Measurements from ENCODE around the gene PER3.

Gene PER3

GRCh38 chr1:7873801-7874795 is 90.0 kb downstream of the PER3 start:
- DNase-seq (ENCODE audit: low spot score): no peak

DNA sequence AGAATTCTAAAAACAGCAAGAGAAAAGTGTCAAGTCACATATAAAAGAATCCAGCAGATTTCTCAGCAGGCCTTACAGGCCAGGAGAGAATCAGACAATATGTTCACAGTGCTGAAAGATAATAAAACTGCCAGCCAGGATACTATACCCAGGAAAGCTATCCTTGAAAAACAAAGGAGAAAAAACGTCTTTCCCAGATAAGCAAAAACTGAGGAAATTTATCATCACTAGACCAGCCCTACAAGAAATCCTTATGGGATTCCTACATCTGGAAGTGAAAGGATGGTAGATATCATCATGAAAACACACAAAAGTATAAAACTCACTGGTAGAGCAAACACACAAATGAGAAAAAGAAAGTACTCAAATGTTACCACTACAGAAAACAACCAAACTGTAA is 93.9 kb downstream of the PER3 start:
- DNase-seq (ENCODE audit: low spot score): no peak

- no peak for DNase-seq (ENCODE audit: low spot score)
Measured at GRCh38 chr1:7879228-7879627, 95.1 kb downstream of the PER3 start.

DNA sequence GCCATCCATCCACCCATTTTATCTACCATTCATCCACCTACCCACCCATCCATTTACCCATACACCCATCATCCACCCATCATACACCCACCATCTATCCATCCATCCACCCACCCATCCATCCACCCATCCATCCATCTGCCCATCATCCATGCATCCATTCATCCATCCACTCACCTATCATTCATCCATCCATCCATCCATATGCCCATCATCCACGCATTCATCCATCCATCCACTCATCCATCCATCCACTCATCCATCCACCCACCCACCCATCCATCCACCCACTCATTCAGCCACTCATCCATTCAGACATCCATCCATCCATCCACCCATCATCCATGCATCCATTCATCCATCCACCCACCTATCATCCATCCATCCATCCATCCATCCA is 100.7 kb downstream of the PER3 start:
- DNase-seq (ENCODE audit: low spot score): no peak

DNA sequence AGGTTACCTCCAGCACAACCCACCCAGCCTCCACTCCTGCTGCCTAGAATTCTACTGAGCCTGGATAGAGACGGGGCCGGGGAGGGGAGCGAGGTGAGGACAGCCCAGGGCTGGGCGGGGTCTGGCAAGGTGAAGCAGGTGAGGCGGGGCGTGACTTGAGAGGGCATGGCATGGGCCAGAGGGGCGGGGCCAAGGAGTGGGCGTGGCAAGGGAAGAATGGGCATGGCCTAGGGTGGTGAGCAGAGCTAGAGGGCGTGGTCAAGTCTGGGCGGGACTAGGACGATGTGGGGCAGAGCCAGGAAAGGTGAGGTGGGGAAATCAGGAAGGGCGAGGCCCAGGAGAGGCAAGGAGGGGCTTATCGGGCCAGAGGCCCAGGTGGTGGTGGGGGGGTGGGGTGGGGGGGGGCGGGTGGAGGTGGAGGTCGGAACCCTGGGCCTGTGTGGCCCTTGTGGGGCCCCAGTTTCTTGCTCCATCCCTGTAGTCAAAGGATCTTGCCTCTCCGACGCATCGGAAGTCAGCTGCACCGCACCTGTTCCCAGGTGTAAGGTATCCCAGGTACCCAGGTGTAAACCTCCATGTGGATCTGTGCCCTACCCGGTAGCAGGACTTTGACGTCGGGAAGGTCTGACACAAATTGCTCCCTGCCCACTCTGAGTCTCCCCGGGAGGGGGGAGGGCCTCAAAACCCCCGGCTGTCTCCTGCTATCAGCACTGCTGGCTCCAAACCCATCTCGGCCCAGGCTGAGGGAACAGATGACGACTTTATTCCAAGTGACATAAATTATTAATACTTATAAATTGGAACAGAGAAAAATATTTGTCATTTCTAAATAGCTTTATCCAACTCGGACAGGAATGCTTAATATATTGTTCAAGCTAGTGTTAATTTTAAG is 101.7 kb downstream of the PER3 start:
- DNase-seq (ENCODE audit: low spot score): no peak

GRCh38 chr1:7886405-7886745 is 102.3 kb downstream of the PER3 start:
- DNase-seq (ENCODE audit: low spot score): no peak

DNA sequence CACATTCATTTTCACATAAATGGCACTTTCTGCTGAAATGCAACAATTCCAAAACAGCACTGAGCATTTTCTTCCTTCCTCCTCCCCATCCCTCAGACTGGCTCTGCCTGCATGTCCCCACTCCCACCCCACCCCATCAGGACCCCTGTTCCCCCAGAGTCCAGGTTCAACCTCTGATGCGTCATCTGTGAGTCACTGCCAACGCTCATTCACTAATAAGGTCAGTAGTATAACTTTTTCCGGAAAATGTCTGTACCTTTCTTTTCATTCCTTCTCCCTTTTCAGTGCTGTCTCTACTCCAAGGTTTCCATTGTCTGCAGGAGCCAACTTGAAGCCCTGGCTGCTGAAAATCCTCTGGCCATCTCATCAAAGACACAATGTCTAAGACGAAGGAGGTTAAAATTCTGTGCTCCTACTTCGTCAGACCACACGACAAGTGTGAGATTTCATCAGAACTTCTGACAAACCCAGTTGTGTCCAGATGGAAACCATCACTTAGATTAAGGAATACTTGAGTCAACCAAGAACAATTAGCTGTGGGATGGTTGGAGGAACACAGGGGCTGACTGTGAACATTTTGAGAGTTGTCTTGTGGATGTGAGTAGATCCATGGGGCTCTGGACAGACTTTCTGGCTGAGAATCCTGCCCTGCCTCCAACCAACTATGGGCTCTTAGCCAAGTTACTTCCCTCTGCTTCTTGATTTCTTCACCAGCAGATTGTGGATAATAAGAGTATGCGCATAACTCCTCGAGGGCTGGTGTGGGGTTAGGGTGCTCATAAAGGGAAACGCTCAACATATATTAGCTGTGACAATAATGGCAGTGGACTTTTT is 104.4 kb downstream of the PER3 start:
- no peak for DNase-seq (ENCODE audit: low spot score)

DNA sequence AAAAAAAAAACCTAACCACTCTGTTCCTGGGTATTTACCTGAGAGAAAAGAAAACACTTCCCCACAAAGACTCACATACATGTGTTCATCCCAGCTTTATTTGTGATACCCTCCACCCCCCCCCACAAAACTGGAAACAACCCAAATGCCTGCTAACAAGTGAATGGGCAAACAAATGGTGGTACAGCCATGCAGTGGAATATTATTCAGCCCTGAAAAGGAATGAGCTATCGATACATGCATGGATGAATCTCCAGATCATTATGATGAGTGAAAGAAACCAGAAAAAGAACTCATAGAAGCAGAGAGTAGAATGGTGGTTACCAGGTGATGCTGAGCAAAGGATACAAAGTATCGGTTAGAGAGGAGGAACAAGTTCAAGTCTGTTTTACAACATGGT is 106.8 kb downstream of the PER3 start:
- no peak for DNase-seq (ENCODE audit: low spot score)

DNA sequence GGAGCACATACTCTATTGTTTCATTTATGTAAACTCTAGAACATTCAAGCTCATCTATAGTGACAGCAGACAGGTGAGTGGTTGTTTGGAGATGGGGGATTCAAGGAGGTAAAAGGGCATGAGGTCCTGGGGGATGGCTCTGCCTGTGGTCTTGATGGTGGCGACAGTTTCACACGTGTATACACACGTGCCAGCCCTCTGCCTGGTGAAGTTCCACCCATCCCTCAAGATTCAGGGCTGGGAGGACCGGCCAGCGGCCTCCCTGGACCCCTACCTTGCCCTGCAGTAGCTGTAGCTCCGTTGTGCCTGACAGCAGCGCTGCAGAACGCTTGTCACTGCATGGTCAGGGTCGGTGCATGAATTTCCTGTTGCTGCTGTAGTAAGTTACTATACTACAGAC is 107.7 kb downstream of the PER3 start:
- no peak for DNase-seq (ENCODE audit: low spot score)

- no peak for DNase-seq (ENCODE audit: low spot score)
Measured at GRCh38 chr1:7893529-7894180, 109.6 kb downstream of the PER3 start.

Data from kidney capillary endothelial cell (primary cell).